Measurements from ENCODE around the gene SHKBP1. TPM values are rescaled to one million over a fixed set of nuclear protein-coding genes. Genes with fewer than 3 reads are reported as not detected.
"Not testable (repeated sequence)": the region's sequence is repeated elsewhere in the genome, so short reads cannot be mapped to it uniquely, and the experiment has no call there.

The SHKBP1 gene
- total and polyA plus RNA-seq, 3 experiments from 2014 or later = 103 to 159 (median 104) TPM

DNA sequence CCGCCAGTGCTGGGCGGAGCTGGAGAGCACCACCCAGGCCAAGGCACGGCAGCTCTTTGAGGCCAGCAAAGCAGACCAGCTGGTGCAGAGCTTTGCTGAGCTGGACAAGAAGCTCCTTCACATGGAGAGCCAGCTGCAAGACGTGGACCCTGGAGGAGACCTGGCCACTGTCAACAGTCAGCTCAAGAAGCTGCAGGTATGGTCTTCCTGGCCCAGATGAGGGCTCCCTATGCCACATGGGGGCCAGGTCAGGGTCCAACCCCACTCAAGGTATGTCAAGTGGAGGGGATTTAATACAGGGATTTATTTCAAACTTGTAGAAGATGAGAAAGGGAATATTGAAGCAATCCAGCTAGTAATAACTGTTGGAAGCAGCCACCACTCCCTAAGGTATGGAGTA lies 42.5 kb upstream of the SHKBP1 start:
- no peak for DNase-seq
- Histone ChIP-seq H3K9me3 (ENCODE audit: low read length) (no peaks in the 10 kb centered on the region), H3K4me1 (ENCODE audit: insufficient read depth, low read length) (peaks cover 14% of the 10 kb centered on the region), H3K27me3 (ENCODE audit: insufficient read depth, low read length, poor library complexity, severe bottlenecking) (peaks cover 5% of the 10 kb centered on the region), H3K27ac (ENCODE audit: low read depth, low read length) (no peak overlapping the region), H3K4me3 (ENCODE audit: low read length) (no peak overlapping the region), H3K36me3 (ENCODE audit: insufficient read depth, low read length) (no peaks in the 10 kb centered on the region)
- POLR2A ChIA-PET = no interaction called here
- peaks cover 12 to 17% (median 14%) of the 10 kb centered on the region in 3 donors for H3K4me1 Mint-ChIP-seq
- H3K4me3 Mint-ChIP-seq = no peak overlapping the region
- H3K27me3 Mint-ChIP-seq = peaks cover 25 to 38% of the 10 kb centered on the region in 2 donors
- no peak overlapping the region for H3K27ac Mint-ChIP-seq
- CTCF ChIA-PET = interaction anchor here (1.0 to 1.8 kb wide), 2 partner anchors 14 to 100 kb away, joined by 5 to 8 read pairs; no protein-coding TSS in a partner anchor
- H3K9me3 Mint-ChIP-seq = peaks cover 0 to 6% (median 0%) of the 10 kb centered on the region in 5 donors
- no peaks in the 10 kb centered on the region for H3K36me3 Mint-ChIP-seq

DNA sequence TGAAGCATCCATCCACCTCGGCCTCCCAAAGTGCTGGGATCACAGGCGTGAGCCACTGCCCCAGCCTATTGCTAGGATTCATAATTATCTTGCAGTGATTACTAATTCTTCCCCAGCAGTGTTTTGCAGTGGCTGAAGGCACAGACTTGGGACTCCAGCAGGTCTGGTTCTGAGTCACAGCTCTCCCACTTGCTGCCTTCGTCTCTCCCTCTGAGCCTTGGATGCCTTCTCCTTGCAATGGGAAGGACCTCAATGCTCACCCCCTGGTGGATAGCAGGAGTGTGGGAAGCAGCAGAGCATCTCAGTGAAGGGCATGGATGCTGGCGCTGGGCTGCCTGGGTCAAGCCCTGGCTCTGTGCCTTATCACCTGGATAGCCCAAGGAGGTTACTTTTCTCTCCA lies 37.6 kb upstream of the SHKBP1 start:
- Mint-ChIP-seq H3K27ac (no peak overlapping the region), H3K36me3 (no peaks in the 10 kb centered on the region), H3K27me3 (peaks cover 9 to 18% of the 10 kb centered on the region in 2 donors), H3K4me1 (no peaks in the 10 kb centered on the region), H3K4me3 (no peak overlapping the region), H3K9me3 (peaks cover 0 to 2% (median 0%) of the 10 kb centered on the region in 5 donors)
- H3K36me3 ChIP-seq (ENCODE audit: insufficient read depth, low read length) = no peaks in the 10 kb centered on the region
- H3K27ac ChIP-seq (ENCODE audit: low read depth, low read length) = no peak overlapping the region
- ChIA-PET CTCF (interaction anchor here (2.0 kb wide), 1 partner anchor 96 kb away, joined by 4 read pairs; no protein-coding TSS in a partner anchor), POLR2A (no interaction called here)
- H3K27me3 ChIP-seq (ENCODE audit: insufficient read depth, low read length, poor library complexity, severe bottlenecking) = no peaks in the 10 kb centered on the region
- no peak overlapping the region for H3K4me3 ChIP-seq (ENCODE audit: low read length)
- no peak for DNase-seq
- no peaks in the 10 kb centered on the region for H3K4me1 ChIP-seq (ENCODE audit: insufficient read depth, low read length)
- no peaks in the 10 kb centered on the region for H3K9me3 ChIP-seq (ENCODE audit: low read length)

DNA sequence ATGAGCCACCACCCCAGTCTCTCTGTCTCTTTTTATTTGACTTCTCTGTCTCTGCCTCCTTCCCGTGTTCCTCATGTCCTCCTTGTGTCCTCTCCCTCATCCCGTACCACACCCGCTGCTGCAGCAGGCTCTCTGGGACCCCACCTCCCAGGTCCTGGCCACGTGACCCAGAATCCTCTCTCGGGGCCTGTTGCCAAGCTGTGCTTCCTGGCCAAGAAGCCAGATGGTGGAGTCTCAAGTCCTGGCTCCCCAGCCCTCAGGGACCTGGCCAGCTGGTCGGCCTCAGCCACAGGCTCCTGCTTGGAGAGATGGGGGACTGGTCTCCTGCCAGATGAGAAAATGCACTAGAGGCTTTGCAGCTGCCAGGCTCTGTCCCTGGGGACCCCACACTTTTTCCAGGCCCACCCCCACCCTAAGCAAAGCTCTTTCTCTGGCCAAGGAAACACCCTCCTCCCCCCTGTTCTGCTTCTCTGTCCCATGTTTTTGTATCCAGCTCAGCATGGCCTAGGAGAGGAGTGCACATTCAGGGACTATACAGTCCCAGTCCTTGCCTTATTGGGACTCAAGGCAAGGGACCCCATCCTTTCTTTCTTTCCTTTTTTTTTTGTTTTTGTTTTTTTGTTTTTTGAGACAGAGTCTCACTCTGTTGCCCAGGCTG lies 34.3 kb upstream of the SHKBP1 start:
- Histone ChIP-seq H3K27me3 (ENCODE audit: insufficient read depth, low read length, poor library complexity, severe bottlenecking) (no peaks in the 10 kb centered on the region), H3K9me3 (ENCODE audit: low read length) (no peaks in the 10 kb centered on the region), H3K4me3 (ENCODE audit: low read length) (no peak overlapping the region), H3K27ac (ENCODE audit: low read depth, low read length) (no peak overlapping the region), H3K36me3 (ENCODE audit: insufficient read depth, low read length) (no peaks in the 10 kb centered on the region), H3K4me1 (ENCODE audit: insufficient read depth, low read length) (no peaks in the 10 kb centered on the region)
- Mint-ChIP-seq H3K36me3 (peaks cover 0 to 3% (median 1%) of the 10 kb centered on the region in 3 donors), H3K4me3 (no peak overlapping the region), H3K27me3 (peaks cover 4 to 15% of the 10 kb centered on the region in 2 donors), H3K27ac (peak overlapping the region in 1 of 8 donors; percentile 38), H3K9me3 (peaks cover 0 to 5% (median 2%) of the 10 kb centered on the region in 5 donors), H3K4me1 (no peaks in the 10 kb centered on the region)
- POLR2A ChIA-PET = no interaction called here
- CTCF ChIA-PET = interaction anchor here (0.8 to 2.7 kb wide), 3 partner anchors 58 to 122 kb away, joined by 3 to 22 read pairs (median 3); no protein-coding TSS in a partner anchor
- DNase-seq = no peak

DNA sequence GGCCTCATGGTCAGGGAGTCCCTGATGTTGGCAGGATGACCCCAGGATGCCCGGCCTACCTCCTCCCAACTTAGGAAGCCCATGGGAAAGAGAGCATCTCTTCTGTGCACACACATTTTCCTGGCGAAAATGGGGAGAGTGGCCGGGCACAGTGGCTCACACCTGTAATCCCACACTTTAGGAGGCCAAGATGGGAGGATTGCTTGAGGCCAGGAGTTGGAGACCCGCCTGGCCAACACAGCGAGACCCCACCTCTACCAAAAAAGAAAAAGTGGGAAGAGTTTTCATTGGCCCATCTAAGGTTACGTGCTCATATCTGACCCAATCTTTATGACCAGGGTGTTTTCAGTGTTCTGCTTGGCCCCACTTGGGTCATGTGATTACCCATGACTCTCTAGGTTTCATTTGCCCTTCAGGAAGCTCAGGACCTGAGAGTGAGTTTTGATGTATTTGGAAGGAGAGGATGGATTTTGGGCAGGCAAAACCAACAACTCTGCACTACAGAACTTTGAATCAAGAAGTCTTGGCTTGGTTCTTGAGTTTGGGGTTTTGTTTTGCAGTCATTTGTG lies 33.6 kb upstream of the SHKBP1 start:
- DNase-seq = no peak
- Histone ChIP-seq H3K36me3 (ENCODE audit: insufficient read depth, low read length) (no peaks in the 10 kb centered on the region), H3K9me3 (ENCODE audit: low read length) (no peaks in the 10 kb centered on the region), H3K27ac (ENCODE audit: low read depth, low read length) (no peak overlapping the region), H3K4me3 (ENCODE audit: low read length) (no peak overlapping the region), H3K4me1 (ENCODE audit: insufficient read depth, low read length) (no peaks in the 10 kb centered on the region), H3K27me3 (ENCODE audit: insufficient read depth, low read length, poor library complexity, severe bottlenecking) (peaks cover 5% of the 10 kb centered on the region)
- Mint-ChIP-seq H3K4me3 (no peak overlapping the region), H3K4me1 (no peaks in the 10 kb centered on the region), H3K27me3 (peaks cover 7 to 22% of the 10 kb centered on the region in 2 donors), H3K27ac (no peak overlapping the region), H3K36me3 (peaks cover 0 to 3% (median 1%) of the 10 kb centered on the region in 3 donors), H3K9me3 (peaks cover 0 to 5% (median 2%) of the 10 kb centered on the region in 5 donors)
- ChIA-PET POLR2A (no interaction called here), CTCF (interaction anchor here (0.8 kb wide), 1 partner anchor 123 kb away, joined by 3 read pairs; no protein-coding TSS in a partner anchor)

DNA sequence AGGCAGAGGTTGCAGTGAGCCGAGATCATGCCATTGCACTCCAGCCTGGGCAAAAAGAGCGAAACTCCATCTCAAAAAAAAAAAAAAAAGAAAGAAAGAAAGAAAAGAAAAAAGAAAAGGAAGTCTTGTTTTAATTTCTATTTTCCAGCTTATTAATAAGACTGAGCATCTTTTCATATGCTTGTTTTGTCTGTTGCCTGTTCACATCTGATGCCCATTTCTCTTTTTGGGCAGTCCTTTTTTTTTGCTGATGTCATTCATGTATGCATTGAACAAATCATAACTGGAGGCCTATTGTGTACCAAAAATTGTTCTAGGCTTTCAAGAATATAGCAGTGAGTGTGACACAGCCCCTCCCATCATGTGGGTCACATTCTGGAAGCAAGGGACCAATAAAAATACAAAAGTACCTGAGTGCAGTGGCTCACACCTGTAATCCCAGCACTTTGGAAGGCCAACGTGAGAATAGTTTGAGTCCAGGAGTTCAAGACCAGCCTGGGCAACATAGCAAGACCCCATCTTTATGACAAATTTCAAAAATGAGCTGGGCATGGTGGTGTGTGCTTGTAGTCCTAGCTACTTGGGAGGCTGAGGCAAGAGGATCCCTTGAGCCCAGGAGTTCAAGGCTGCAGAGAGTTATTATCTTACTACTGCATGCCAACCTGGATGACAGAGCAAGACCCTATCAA lies 30.4 kb upstream of the SHKBP1 start:
- peaks cover 14% of the 10 kb centered on the region for H3K27me3 ChIP-seq (ENCODE audit: insufficient read depth, low read length, poor library complexity, severe bottlenecking)
- peaks cover 22 to 43% of the 10 kb centered on the region in 2 donors for H3K27me3 Mint-ChIP-seq
- H3K4me1 ChIP-seq (ENCODE audit: insufficient read depth, low read length); H3K36me3 ChIP-seq (ENCODE audit: insufficient read depth, low read length); H3K9me3 ChIP-seq (ENCODE audit: low read length); CTCF ChIA-PET; DNase-seq; POLR2A ChIA-PET; H3K4me3 Mint-ChIP-seq; H3K27ac Mint-ChIP-seq; H3K4me1 Mint-ChIP-seq; H3K27ac ChIP-seq (ENCODE audit: low read depth, low read length); H3K36me3 Mint-ChIP-seq; H3K9me3 Mint-ChIP-seq; H3K4me3 ChIP-seq (ENCODE audit: low read length): not testable (repeated sequence)

DNA sequence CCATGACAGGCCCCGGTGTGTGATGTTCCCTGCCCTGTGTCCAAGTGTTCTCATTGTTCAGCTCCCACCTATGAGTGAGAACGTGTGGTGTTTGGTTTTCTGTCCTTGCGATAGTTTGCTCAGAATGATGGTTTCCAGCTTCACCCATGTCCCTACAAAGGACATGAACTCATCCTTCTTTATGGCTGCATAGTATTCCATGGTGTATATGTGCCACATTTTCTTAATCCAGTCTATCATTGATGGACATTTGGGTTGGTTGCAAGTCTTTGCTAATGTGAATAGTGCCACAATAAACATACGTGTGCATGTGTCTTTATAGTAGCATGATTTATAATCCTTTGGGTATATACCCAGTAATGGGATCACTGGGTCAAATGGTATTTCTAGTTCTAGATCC lies 29.5 kb upstream of the SHKBP1 start:
- H3K4me3 Mint-ChIP-seq; DNase-seq; POLR2A ChIA-PET; H3K9me3 Mint-ChIP-seq; H3K4me1 ChIP-seq (ENCODE audit: insufficient read depth, low read length); H3K27ac ChIP-seq (ENCODE audit: low read depth, low read length); H3K36me3 Mint-ChIP-seq; H3K9me3 ChIP-seq (ENCODE audit: low read length); CTCF ChIA-PET; H3K4me1 Mint-ChIP-seq; H3K27ac Mint-ChIP-seq; H3K4me3 ChIP-seq (ENCODE audit: low read length); H3K36me3 ChIP-seq (ENCODE audit: insufficient read depth, low read length): not testable (repeated sequence)
- peaks cover 14% of the 10 kb centered on the region for H3K27me3 ChIP-seq (ENCODE audit: insufficient read depth, low read length, poor library complexity, severe bottlenecking)
- peaks cover 22 to 46% of the 10 kb centered on the region in 2 donors for H3K27me3 Mint-ChIP-seq

DNA sequence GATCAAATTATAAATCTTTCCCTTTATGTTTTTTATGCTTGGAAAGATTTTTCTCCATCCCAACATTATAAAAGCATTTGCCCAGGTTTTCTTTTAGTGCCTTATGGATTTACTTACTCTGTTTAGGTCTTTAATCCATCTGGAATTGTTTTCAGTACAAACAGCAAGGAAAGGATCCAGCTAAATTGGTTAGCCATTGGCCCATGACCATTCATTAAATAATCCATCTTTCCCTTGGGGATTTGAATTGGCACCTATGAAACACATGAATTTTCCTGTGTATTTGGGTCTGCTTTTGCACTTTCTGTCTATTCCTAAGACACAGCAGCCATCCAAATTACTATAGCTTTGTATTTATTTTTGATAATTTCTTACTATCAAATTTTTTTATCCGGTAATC lies 28.8 kb upstream of the SHKBP1 start:
- peaks cover 0 to 5% (median 2%) of the 10 kb centered on the region in 5 donors for H3K9me3 Mint-ChIP-seq
- ChIA-PET CTCF (interaction anchor here (1.4 to 2.3 kb wide), 3 partner anchors 13 to 87 kb away, joined by 5 to 13 read pairs (median 6); partner anchors contain the start of gene BLVRB), POLR2A (no interaction called here)
- Histone ChIP-seq H3K27ac (ENCODE audit: low read depth, low read length) (no peak overlapping the region), H3K9me3 (ENCODE audit: low read length) (no peaks in the 10 kb centered on the region), H3K4me3 (ENCODE audit: low read length) (no peak overlapping the region), H3K27me3 (ENCODE audit: insufficient read depth, low read length, poor library complexity, severe bottlenecking) (peaks cover 17% of the 10 kb centered on the region), H3K36me3 (ENCODE audit: insufficient read depth, low read length) (no peaks in the 10 kb centered on the region), H3K4me1 (ENCODE audit: insufficient read depth, low read length) (no peaks in the 10 kb centered on the region)
- no peak for DNase-seq
- H3K4me1 Mint-ChIP-seq = peaks cover 6 to 9% (median 7%) of the 10 kb centered on the region in 3 donors
- H3K4me3 Mint-ChIP-seq = no peak overlapping the region
- peaks cover 26 to 52% of the 10 kb centered on the region in 2 donors for H3K27me3 Mint-ChIP-seq
- peak overlapping the region in 1 of 8 donors; percentile 29 for H3K27ac Mint-ChIP-seq
- peaks cover 0 to 14% (median 3%) of the 10 kb centered on the region in 3 donors for H3K36me3 Mint-ChIP-seq
